Esophagus squamous epithelium (tissue), 4 donors: ENCODE data around the gene LONP1.

ENCODE experiments used
- CTCF ChIP-seq, 6 experiments: fragments of 450-650 bp in 4 of 6; fragments of 200-600 bp in 2 of 6; sonication (generic) in 2 of 6; IDR thresholded peaks; one replicate each; pipeline ENCODE4 v1.5.1; 2016 to 2019; ENCODE audit warnings: antibody characterized with exemption in 6 of 6, mild to moderate bottlenecking in 4 of 6, moderate library complexity in 4 of 6
- POLR2A ChIP-seq, 4 donors: fragments of 450-650 bp; IDR thresholded peaks; one replicate each; pipeline ENCODE4 v1.6.1; 2017; ENCODE audit warnings: antibody characterized with exemption in 4 of 4, mild to moderate bottlenecking in 4 of 4, moderate library complexity in 3 of 4

DNA sequence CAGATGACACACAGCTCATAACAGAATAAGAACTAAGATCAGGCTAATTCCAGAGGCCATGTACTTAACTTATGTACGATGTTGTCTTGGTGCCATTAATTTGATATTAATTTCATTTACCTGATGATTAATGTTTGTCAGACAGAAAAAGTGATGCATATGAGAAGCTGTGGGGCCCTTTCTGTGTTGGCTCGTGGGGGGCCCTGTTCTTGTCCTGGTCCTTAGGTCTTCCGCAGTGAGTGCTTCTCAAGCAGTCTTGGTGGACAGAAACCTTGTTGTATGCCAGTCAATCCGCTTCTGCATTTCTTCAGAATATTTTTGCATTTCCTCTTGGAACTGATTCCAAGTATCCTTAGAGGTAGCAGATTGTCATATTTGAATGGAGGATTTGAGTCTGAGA is 76.9 kb downstream of the LONP1 start:
- no peak for TF ChIP-seq CTCF (IDR thresholded peaks at IDR 0.05)
- TF ChIP-seq POLR2A (IDR thresholded peaks at IDR 0.05), result no peak
